Left ventricle myocardium superior (tissue), 1 donor: ENCODE measurements around the gene RPL7L1. TPM values are rescaled to one million over a fixed set of nuclear protein-coding genes. Genes with fewer than 3 reads are reported as not detected.
A peak's percentile ranks its signal among the peaks of the same experiment; 100 is the strongest.

Experiments used
- ATAC-seq: fragments of 200-7000 bp; cut with Tn5 transposase; one replicate; pipeline ENCODE4 v1.9.1; 2020; ENCODE audit warnings: mild to moderate bottlenecking, moderate library complexity
- DNase-seq: peaks from one replicate; pipeline ENCODE4 v3.0.0-alpha.2; 2020
- intact Hi-C: fragments of 100-400 bp; cut with micrococcal nuclease; formaldehyde crosslinking; loops from one replicate; pipeline ENCODE4 v1.11.0; 2022
- total RNA-seq: library from RNA; stranded (reverse); fragmentation: NEBNext Ultra II Directional; extraction: Animal tissue kit (Norgen Biotek cat#: 25700); gene quantifications from one replicate; pipeline ENCODE4 v1.2.1, GENCODE V29; 2021
- donor health status: DM: no; HTN: yes; CAD: no; lungs with severe emphysema.

RPL7L1 gene
- total RNA-seq, 1 donor from 2014 or later: 46.5 TPM

DNA sequence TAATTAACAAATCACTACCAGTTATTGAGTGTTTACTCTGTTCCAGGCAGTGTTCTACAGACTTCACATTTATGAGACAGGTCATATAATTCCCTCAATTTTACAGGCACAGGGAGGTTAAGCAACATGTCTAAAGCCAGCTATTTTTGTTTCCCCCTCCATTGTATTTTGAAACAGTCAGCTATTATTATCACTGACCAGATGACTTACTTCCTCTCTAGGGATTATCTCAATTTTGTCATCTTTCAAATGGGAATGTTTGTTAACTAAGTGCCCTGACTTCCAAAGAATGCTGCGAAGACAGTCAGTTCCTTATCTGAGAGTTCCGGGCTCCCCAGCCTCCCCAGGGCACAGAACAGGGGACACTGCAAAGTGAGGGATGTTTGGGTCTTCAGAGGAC lies 44.2 kb downstream of the RPL7L1 start:
- intact Hi-C loops: no loop called here
- ATAC-seq (no peak), DNase-seq (no peak)

DNA sequence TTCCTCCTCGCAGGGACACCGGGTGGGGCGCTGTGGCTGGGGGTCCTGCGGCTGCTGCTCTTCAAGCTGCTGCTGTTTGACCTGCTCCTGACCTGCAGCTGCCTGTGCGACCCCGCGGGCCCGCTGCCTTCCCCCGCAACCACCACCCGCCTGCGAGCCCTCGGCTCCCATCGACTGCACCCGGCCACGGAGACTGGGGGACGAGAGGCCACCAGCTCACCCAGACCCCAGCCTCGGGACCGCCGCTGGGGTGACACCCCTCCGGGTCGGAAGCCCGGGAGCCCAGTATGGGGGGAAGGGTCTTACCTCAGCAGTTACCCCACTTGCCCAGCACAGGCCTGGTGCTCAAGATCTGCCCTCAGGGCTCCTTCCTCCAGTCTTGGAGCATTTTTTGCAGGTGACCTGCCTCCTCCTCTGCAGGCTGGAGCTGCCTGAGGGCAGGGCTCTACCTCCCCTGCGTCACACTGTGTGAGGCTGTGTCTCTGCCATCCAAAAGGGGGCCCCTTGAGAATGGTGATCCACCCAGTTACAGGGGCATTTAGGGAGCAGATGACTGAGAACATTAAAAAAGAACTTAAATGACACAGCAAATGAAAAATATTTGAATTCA lies 45.9 kb downstream of the RPL7L1 start:
- DNase-seq: no peak

DNA sequence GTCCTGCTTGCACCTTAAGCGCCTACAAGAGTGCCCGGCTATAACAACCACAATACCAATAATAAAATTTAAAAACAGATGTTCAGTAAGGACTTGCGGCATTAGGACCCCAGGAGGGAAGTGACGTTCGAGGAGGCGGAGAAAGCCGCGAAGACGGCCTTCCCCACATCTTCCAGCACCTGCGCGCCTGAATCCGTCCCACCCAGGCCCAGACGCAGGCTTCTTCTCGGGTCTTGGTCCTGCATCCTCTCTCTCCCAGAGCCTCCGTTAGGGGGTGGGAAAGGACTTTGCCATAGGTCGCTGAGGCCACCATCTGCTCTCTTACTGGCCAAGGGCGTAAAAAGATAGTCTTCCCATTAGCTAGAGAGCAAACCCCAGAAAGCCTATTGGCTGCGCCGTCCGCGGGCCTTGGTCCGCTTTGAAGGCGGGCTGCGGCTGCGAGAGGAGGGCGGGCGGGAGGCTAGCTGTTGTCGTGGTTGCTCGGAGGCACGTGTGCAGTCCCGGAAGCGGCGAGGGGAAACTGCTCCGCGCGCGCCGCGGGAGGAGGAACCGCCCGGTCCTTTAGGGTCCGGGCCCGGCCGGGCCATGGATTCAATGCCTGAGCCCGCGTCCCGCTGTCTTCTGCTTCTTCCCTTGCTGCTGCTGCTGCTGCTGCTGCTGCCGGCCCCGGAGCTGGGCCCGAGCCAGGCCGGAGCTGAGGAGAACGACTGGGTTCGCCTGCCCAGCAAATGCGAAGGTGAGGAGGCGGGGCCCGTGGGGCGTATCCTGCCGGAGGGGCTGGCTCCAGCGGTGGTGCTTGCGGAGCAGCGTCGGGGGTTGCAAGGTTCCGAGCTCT lies 49.8 kb downstream of the RPL7L1 start, which contains the start of gene CNPY3:
CNPY3 (plus strand) TSS at position 495 of the 835 bp plus-strand sequence; CDS start at position 586, 91 bp downstream.
- intact Hi-C loops: no loop called here
- DNase-seq (peak; percentile 94), ATAC-seq (peak; percentile 97)

More for the DNA sequence above, 45.9 kb downstream of the RPL7L1 start:
- intact Hi-C loops: no loop called here
- ATAC-seq: no peak

DNA sequence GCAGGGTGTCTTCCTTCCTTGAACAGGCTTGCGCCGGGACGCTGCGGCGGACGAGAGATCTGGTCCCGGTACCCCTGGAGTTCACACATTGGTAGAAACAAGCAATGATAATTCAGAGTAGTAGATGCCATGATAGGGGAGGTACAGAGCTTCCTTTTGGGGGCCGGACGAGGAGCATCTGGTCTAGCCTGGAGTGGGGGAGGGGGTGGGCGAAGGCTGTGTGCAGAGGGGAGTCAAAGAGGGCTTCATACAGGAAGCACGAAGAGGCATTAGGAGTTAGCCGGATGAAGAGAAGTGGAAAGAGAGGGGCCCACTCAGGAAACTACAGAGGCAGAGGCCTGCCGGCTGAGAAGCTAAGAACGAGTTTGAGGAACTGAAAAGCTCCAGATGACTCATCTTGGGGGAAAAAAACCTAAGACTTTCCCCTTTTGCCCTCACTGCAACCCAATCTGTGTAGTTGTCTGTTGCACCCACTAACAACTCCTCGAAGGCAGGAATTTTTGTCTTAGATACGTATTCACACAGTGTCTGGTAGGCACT lies 50.5 kb downstream of the RPL7L1 start:
- intact Hi-C loops: no loop called here
- DNase-seq (peak; percentile 40), ATAC-seq (peak; percentile 24)

DNA sequence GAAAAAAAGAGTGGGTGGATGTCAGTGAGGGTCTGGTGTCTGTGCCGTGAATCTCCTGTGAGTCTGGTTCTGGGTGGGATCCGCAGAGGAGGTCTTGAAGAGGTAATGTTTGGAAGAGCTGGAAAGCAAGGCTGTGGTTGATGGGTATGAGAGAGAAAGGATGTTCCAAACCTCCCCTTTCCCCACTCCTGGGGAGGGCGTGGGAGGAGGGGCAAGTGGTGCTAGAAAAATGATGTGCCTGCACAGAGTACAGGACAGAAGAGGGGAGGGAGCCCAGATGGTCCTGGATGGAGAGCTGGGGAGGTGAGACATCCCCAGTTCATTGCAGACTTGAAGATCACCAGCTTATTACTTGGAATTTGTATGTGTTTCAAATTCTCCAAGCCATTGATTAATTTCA lies 53.0 kb downstream of the RPL7L1 start:
- intact Hi-C loops: no loop called here
- ATAC-seq (no peak), DNase-seq (no peak)

DNA sequence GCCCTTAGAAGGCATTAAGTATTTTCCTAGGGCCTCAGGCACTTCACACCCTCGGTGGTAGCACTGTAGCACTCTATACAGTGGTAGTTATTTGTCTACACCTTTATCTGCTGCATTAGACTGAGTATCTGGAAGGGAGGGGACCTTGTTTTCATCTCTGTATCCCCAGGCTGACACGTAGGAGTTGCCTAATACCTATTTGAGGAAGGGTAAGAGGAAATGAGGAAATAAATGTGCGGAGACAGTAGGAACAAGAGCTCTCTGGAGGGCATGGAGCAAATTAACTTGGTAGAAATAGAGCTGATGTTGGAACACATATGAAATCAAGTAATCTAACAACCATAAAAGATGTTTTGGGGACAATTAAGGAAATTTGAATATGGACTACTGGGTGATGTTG lies 53.8 kb downstream of the RPL7L1 start:
- DNase-seq (no peak), ATAC-seq (no peak)
- intact Hi-C loops: no loop called here

DNA sequence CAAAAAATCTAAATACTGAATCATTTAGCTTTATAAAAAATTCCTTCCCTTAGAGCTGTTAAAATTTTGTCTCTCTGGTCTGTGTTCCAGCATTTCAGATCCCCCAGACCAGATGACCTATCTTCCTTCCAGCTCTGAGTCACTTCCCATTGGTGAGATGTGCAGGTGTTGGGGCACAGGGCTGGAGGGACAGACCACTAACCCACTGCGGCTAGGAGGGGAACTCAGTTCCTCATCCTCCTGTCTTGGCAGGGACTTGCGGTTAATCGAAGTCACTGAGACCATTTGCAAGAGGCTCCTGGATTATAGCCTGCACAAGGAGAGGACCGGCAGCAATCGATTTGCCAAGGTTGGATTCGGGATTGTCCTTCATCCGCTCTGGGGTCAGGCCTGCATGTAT lies 55.9 kb downstream of the RPL7L1 start:
- DNase-seq (no peak), ATAC-seq (no peak)
- intact Hi-C loops: no loop called here

DNA sequence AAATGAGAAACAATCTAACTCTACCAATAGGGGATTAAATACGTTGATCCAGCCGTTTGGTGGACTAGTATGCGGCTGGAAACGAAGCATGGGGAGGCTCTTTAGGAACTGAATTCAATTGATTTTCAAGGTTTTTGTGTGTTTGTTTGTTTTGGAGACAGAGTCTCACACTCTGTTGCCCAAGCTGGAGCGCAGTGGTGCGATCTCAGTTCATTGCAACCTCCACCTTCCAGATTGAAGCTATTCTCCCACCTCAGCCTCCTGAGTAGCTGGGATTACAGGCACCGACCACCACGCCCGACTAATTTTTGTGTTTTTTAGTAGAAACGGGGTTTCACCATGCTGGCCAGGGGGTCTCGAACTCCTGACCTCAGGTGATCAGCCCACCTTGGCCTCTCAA lies 57.0 kb downstream of the RPL7L1 start:
- intact Hi-C loops: no loop called here
- DNase-seq (no peak), ATAC-seq (no peak)

DNA sequence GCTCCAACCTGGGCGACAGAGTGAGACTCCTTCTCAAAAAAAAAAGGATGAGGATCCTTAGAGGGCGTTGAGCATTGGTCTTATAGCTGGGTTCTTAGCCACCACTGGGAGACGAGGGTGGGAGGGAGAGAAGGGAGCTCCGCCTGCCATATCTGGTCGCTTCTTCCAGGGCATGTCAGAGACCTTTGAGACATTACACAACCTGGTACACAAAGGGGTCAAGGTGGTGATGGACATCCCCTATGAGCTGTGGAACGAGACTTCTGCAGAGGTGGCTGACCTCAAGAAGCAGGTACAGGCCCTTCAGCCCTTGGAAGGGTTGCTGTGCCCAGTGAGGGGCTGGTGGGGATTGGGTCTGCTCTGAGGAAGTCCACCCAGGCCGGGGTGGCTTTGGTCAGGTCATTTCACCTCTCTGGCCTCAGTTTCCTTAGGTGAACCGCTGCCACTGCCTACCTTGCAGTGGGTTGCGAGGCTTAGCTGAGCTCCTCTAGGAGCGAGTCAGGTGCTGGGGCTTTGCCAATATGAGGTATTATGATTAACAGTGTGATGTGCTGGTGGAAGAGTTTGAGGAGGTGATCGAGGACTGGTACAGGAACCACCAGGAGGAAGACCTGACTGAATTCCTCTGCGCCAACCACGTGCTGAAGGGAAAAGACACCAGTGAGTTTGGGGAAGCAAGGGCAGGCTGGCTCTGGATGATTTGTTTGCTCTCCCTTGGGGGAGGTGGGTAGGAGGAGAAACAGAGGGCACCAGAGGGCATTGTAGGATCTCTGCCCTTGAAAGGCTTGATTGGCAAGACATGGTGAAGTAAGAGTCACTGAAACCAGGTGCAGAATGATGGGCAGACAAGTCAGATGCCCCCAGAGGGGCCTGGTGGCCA lies 58.4 kb downstream of the RPL7L1 start:
- ATAC-seq (no peak), DNase-seq (no peak)
- intact Hi-C loops: no loop called here

DNA sequence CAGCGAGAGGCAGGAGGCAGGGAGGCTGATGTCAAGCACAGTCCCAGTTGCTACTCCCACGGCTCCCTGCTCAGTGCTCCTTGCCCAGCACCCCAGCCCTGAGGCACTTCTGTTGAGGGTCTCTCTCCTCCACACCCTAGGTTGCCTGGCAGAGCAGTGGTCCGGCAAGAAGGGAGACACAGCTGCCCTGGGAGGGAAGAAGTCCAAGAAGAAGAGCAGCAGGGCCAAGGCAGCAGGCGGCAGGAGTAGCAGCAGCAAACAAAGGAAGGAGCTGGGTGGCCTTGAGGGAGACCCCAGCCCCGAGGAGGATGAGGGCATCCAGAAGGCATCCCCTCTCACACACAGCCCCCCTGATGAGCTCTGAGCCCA lies 59.0 kb downstream of the RPL7L1 start:
- DNase-seq (no peak), ATAC-seq (no peak)
- intact Hi-C loops: no loop called here

DNA sequence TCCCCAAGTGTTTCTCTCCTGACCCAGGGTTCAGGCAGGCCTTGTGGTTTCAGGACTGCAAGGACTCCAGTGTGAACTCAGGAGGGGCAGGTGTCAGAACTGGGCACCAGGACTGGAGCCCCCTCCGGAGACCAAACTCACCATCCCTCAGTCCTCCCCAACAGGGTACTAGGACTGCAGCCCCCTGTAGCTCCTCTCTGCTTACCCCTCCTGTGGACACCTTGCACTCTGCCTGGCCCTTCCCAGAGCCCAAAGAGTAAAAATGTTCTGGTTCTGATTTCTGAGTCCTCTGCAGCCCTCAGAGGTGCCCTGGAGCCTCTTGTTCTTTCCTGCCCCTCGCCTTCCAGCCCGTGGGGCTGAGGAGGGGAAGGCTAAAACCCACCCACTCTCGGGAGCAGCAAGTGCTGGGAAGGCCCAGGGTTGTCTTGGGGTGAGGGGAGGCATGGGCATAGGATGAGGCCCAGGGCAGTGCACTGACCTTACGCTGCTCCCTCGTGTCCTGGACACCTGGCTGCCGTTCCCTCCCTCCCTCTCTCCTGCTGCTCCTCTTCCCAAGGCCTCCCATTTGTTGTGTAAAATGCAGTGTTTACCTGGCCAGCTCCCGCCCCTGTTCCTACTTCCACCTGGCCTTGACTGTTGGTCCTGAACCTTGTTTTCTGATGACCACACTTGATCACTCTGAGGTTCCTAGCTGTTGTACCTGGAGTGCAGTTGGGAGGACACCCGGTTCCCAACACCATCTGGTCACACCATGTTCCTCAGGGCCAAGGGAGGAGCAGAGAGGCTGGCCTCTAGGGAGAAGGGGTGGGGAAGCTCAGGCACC lies 59.8 kb downstream of the RPL7L1 start:
- intact Hi-C loops: no loop called here
- no peak for DNase-seq
- ATAC-seq: peak; percentile 68

Other genes with a start within 250 kb of the RPL7L1 start
- gene PRPH2, start 157.0 kb upstream of the RPL7L1 start, total RNA-seq: 0.47 TPM
- 10.6 TPM for gene TBCC, start 133.5 kb upstream of the RPL7L1 start, total RNA-seq
- 13.0 TPM for gene BICRAL, start 97.6 kb upstream of the RPL7L1 start, total RNA-seq
- not detected for gene PTCRA, start 36.4 kb downstream of the RPL7L1 start, total RNA-seq
- gene CNPY3, start 49.9 kb downstream of the RPL7L1 start, total RNA-seq: 19.5 TPM
- 2.0 TPM for gene GNMT, start 81.1 kb downstream of the RPL7L1 start, total RNA-seq
- 27.8 TPM for gene PEX6, start 99.6 kb downstream of the RPL7L1 start, total RNA-seq
- 40.3 TPM for gene PPP2R5D, start 105.0 kb downstream of the RPL7L1 start, total RNA-seq
- gene MEA1, start 134.3 kb downstream of the RPL7L1 start, total RNA-seq: 28.7 TPM
- 167 TPM for gene KLHDC3, start 134.6 kb downstream of the RPL7L1 start, total RNA-seq
- gene RRP36, start 142.0 kb downstream of the RPL7L1 start, total RNA-seq: 27.6 TPM
- gene CUL7, start 174.2 kb downstream of the RPL7L1 start, total RNA-seq: 9.6 TPM
- 116 TPM for gene MRPL2, start 179.8 kb downstream of the RPL7L1 start, total RNA-seq
- 35.9 TPM for gene KLC4, start 180.0 kb downstream of the RPL7L1 start, total RNA-seq
- 2.1 TPM for gene PTK7, start 196.7 kb downstream of the RPL7L1 start, total RNA-seq